Astrocyte (in vitro differentiated cells and primary cell): ENCODE measurements around the gene TACSTD2. TPM values are rescaled to one million over a fixed set of nuclear protein-coding genes. Genes with fewer than 3 reads are reported as not detected.
A peak's percentile ranks its signal among the peaks of the same experiment; 100 is the strongest.

ENCODE experiments used
- DNase-seq: peaks from one replicate; pipeline ENCODE4 v3.0.0-alpha.2; 2010; ENCODE audit warnings: low read depth
- FAIRE-seq: peaks from 2 replicates; lab custom pipeline; 2011; peaks lifted over from hg19 to GRCh38; lab: Jason Lieb, UNC
- H2AFZ ChIP-seq: 2 replicates; pipeline ENCODE4 v1.6.0; 2012; ENCODE audit warnings: low read depth, low read length, inconsistent platforms
- H3K27ac ChIP-seq: 2 replicates; pipeline ENCODE4 v1.5.1; 2011; ENCODE audit warnings: low read depth, low read length, inconsistent platforms
- H3K27me3 ChIP-seq: 2 replicates; pipeline ENCODE4 v1.6.0; 2011; ENCODE audit warnings: low read length, inconsistent platforms; ENCODE audit not compliant: insufficient read depth
- H3K36me3 ChIP-seq: 2 replicates; pipeline ENCODE4 v1.5.1; 2011; ENCODE audit warnings: low read length, inconsistent platforms; ENCODE audit not compliant: insufficient read depth
- H3K4me1 ChIP-seq: 2 replicates; pipeline ENCODE4 v1.5.1; 2011; ENCODE audit warnings: low read length, inconsistent platforms; ENCODE audit not compliant: insufficient read depth
- H3K4me2 ChIP-seq: 2 replicates; pipeline ENCODE4 v1.6.0; 2012; ENCODE audit warnings: low read length, inconsistent platforms
- H3K4me3 ChIP-seq: 2 replicates; pipeline ENCODE4 v1.5.1; 2011; ENCODE audit warnings: low read depth, mild to moderate bottlenecking, low read length, inconsistent platforms; ENCODE audit not compliant: insufficient read depth
- H3K79me2 ChIP-seq: 2 replicates; pipeline ENCODE4 v1.6.0; 2012; ENCODE audit warnings: mild to moderate bottlenecking, low read length, inconsistent platforms; ENCODE audit not compliant: insufficient read depth
- H3K9ac ChIP-seq: 2 replicates; pipeline ENCODE4 v1.6.0; 2012; ENCODE audit warnings: mild to moderate bottlenecking, low read length, inconsistent platforms
- H3K9me3 ChIP-seq: 2 replicates; pipeline ENCODE4 v1.5.1; 2012; ENCODE audit warnings: low read depth, mild to moderate bottlenecking, low read length, inconsistent platforms; ENCODE audit not compliant: insufficient read depth
- H4K20me1 ChIP-seq: 2 replicates; pipeline ENCODE4 v1.6.0; 2012; ENCODE audit warnings: low read length, inconsistent platforms; ENCODE audit not compliant: insufficient read depth
- H3K27ac Mint-ChIP-seq: one replicate; pipeline ENCODE4 v1.8.0; 2021; ENCODE audit warnings: mild to moderate bottlenecking, mixed read lengths; ENCODE audit not compliant: unreplicated experiment
- H3K27me3 Mint-ChIP-seq: one replicate; pipeline ENCODE4 v1.8.0; 2021; ENCODE audit warnings: low read depth, mixed read lengths; ENCODE audit not compliant: unreplicated experiment
- H3K36me3 Mint-ChIP-seq: one replicate; pipeline ENCODE4 v1.8.0; 2021; ENCODE audit warnings: low read depth, mixed read lengths; ENCODE audit not compliant: unreplicated experiment
- H3K4me1 Mint-ChIP-seq: one replicate; pipeline ENCODE4 v1.8.0; 2021; ENCODE audit warnings: low read depth, mixed read lengths; ENCODE audit not compliant: unreplicated experiment
- H3K4me3 Mint-ChIP-seq: one replicate; pipeline ENCODE4 v1.8.0; 2021; ENCODE audit warnings: mild to moderate bottlenecking, moderate library complexity, mixed read lengths; ENCODE audit not compliant: unreplicated experiment
- H3K9me3 Mint-ChIP-seq: one replicate; pipeline ENCODE4 v1.8.0; 2021; ENCODE audit warnings: mild to moderate bottlenecking, mixed read lengths; ENCODE audit not compliant: unreplicated experiment
- CTCF ChIP-seq: IDR thresholded peaks from 2 replicates; pipeline ENCODE4 v1.5.1; 2011; ENCODE audit warnings: low read depth, mild to moderate bottlenecking, inconsistent platforms, low read length, moderate library complexity; ENCODE audit not compliant: insufficient read depth
- EZH2 ChIP-seq: IDR thresholded peaks from 2 replicates; pipeline ENCODE4 v1.6.1; 2012; ENCODE audit warnings: mild to moderate bottlenecking, low read length, inconsistent platforms; ENCODE audit not compliant: insufficient read depth
- total RNA-seq: library from RNA; stranded (reverse); gene quantifications from 2 replicates; pipeline ENCODE4 v1.2.1, GENCODE V29; 2021

The TACSTD2 gene
- total RNA-seq, 1 donor from 2014 or later = 3.0 TPM

- peak within 1 kb of the TSS; percentile 94 for H2AFZ ChIP-seq
- H3K36me3 ChIP-seq = no peaks in the 10 kb centered on the region
- H3K4me2 ChIP-seq = peak within 1 kb of the TSS; percentile 92
- Mint-ChIP-seq H3K4me3 (peak within 1 kb of the TSS; percentile 87), H3K4me1 (peaks cover 7% of the 10 kb centered on the region), H3K27me3 (no peaks in the 10 kb centered on the region), H3K9me3 (no peaks in the 10 kb centered on the region), H3K36me3 (no peaks in the 10 kb centered on the region), H3K27ac (peak within 1 kb of the TSS; percentile 91)
- no peaks in the 10 kb centered on the region for H3K9me3 ChIP-seq
- H3K4me3 ChIP-seq = peak within 1 kb of the TSS; percentile 77
- peak; percentile 93 for DNase-seq
- H3K79me2 ChIP-seq = no peaks in the 10 kb centered on the region
- peaks cover 6% of the 10 kb centered on the region for H3K4me1 ChIP-seq
- peak within 1 kb of the TSS; percentile 88 for H3K9ac ChIP-seq
- TF ChIP-seq CTCF (peak; percentile 93), EZH2 (no peak)
- peak within 1 kb of the TSS; percentile 87 for H3K27ac ChIP-seq
- no peak for FAIRE-seq
- H3K27me3 ChIP-seq = no peaks in the 10 kb centered on the region
- no peaks in the 10 kb centered on the region for H4K20me1 ChIP-seq
Observed at GRCh38 chr1:58546520-58547308, 30.3 kb downstream of the TACSTD2 start, which contains the start of gene OMA1. Gene OMA1, minus strand, starts transcription at chr1:58546726. Its CDS starts 7,432 bp downstream, at chr1:58539294.

- no peaks in the 10 kb centered on the region for H3K27me3 Mint-ChIP-seq
- no peaks in the 10 kb centered on the region for H3K36me3 Mint-ChIP-seq
- peaks cover 6% of the 10 kb centered on the region for H3K4me1 ChIP-seq
- DNase-seq (peak; percentile 50), FAIRE-seq (no peak)
- H3K27me3 ChIP-seq = no peaks in the 10 kb centered on the region
- peak overlapping the region; percentile 87 for H3K27ac ChIP-seq
- no peaks in the 10 kb centered on the region for H4K20me1 ChIP-seq
- peak overlapping the region; percentile 88 for H3K9ac ChIP-seq
- peak overlapping the region; percentile 92 for H3K4me2 ChIP-seq
- H3K4me3 ChIP-seq = peak overlapping the region; percentile 77
- H3K4me3 Mint-ChIP-seq = peak overlapping the region; percentile 87
- TF ChIP-seq EZH2 (no peak), CTCF (no peak)
- peak overlapping the region; percentile 77 for H2AFZ ChIP-seq
- no peaks in the 10 kb centered on the region for H3K36me3 ChIP-seq
- H3K9me3 ChIP-seq = no peaks in the 10 kb centered on the region
- H3K27ac Mint-ChIP-seq = peak overlapping the region; percentile 91
- H3K4me1 Mint-ChIP-seq = peaks cover 7% of the 10 kb centered on the region
- H3K79me2 ChIP-seq = no peaks in the 10 kb centered on the region
- no peaks in the 10 kb centered on the region for H3K9me3 Mint-ChIP-seq
Observed at GRCh38 chr1:58545591-58546519, 31.2 kb downstream of the TACSTD2 start.
